SH-SY5Y (cell line): ENCODE measurements around the gene IFITM2.

Source experiments
- GATA2 ChIP-seq: IDR thresholded peaks from 2 replicates; pipeline ENCODE4 v1.6.1; 2011; ENCODE audit warnings: mild to moderate bottlenecking, low read depth, low read length
- GATA3 ChIP-seq: IDR thresholded peaks from 2 replicates; pipeline ENCODE4 v1.6.1; 2011; ENCODE audit warnings: low read depth, mild to moderate bottlenecking, low read length, moderate library complexity

DNA sequence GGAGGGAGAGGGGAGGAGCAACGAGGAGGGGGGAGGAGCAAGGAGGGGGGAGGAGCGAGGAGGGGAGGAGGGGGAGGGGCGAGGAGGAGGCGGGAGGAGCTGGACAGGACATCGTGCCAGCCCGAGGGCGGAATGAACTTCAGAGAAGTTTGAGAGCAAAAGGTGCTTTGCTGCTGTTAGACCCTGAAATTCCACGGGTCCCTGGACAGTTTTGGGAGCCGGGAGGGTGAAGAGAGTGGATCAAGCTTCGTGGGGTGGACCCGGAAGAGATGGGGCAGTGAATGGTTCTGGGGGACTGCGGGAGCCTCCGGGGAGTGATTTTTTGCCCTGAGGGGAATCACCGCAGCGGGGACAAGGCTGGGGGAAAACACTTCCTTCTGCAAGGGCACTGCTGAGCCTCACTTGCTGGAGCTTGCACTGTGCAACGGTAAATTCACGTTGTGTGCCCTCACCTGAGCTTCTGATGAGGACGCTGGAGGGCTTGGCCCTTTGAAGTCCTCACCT lies 40.1 kb upstream of the IFITM2 start:
- TF ChIP-seq GATA3 (no peak), GATA2 (no peak)
